Measurements from ENCODE around the gene KLHL21.

KLHL21 gene

GRCh38 chr1:6554031-6554906 lies 48.4 kb downstream of the KLHL21 start, which contains the start of gene NOL9:
NOL9 (minus strand) TSS chr1:6554513; CDS start chr1:6554502, 11 bp downstream.
- DNase-seq (ENCODE audit: low spot score) = peak; percentile 96

GRCh38 chr1:6547301-6547700 lies 55.4 kb downstream of the KLHL21 start:
- DNase-seq (ENCODE audit: low spot score) = no peak

GRCh38 chr1:6546326-6546725 lies 56.3 kb downstream of the KLHL21 start:
- DNase-seq (ENCODE audit: low spot score) = no peak

- no peak for DNase-seq (ENCODE audit: low spot score)
These were observed 57.2 kb downstream of the KLHL21 start for GRCh38 chr1:6545276-6546112.

- DNase-seq (ENCODE audit: low spot score) = peak; percentile 35
These were observed 57.8 kb downstream of the KLHL21 start for GRCh38 chr1:6544831-6545230.
